Adrenal gland (tissue), 12 donors: ENCODE measurements around the gene HECW1. TPM values are rescaled to one million over a fixed set of nuclear protein-coding genes. Genes with fewer than 3 reads are reported as not detected.

Experiments
- DNase-seq, 7 donors: peaks; one replicate each; pipeline ENCODE4 v3.0.0-alpha.2; 2019 to 2020
- H3K27ac ChIP-seq, 5 donors: fragments of 200-600 bp; sonication (generic) in 4 of 5; 1 replicate in 3 of 5; 2 replicates in 2 of 5; pipeline versions ENCODE4 v1.5.1 to v1.8.0; 2016 to 2020; ENCODE audit warnings: mild to moderate bottlenecking in 1 of 5
- H3K27me3 ChIP-seq: fragments of 200-600 bp; 2 replicates; pipeline ENCODE4 v1.8.0; 2021
- H3K36me3 ChIP-seq, 2 donors: fragments of 200-600 bp; replicated peaks in 1 of 2; 1 replicate in 1 of 2; 2 replicates in 1 of 2; pipeline versions ENCODE4 v1.5.1 to v1.8.0; 2018 to 2022
- H3K4me1 ChIP-seq, 2 donors: fragments of 200-600 bp; replicated peaks in 1 of 2; 1 replicate in 1 of 2; 2 replicates in 1 of 2; pipeline versions ENCODE4 v1.5.1 to v1.8.0; 2018 to 2021
- H3K4me3 ChIP-seq, 4 donors: fragments of 200-600 bp; sonication (generic) in 3 of 4; one replicate each; pipeline ENCODE4 v1.5.1; 2016 to 2018
- H3K9me3 ChIP-seq, 3 donors: fragments of 200-600 bp; sonication (generic) in 1 of 3; replicated peaks in 1 of 3; 1 replicate in 2 of 3; 2 replicates in 1 of 3; pipeline versions ENCODE4 v1.5.1 to v1.8.0; 2016 to 2021
- POLR2A ChIP-seq, 2 donors: fragments of 450-650 bp; IDR thresholded peaks; one replicate each; pipeline ENCODE4 v1.6.1; 2017; ENCODE audit warnings: antibody characterized with exemption in 2 of 2, mild to moderate bottlenecking in 2 of 2, moderate library complexity in 1 of 2
- WGBS, 4 donors: extraction: QIAGEN DNeasy Blood & Tissue Kit in 2 of 4; methylation state at CpG; one replicate each; pipeline versions ENCODE4 v1.1.5 to v1.1.7; 2013 to 2017; 5-methylcytosine and 5-hydroxymethylcytosine counted together
- intact Hi-C, 2 donors: fragments of 100-400 bp; cut with DNase I; formaldehyde crosslinking; loops; one replicate each; pipeline versions ENCODE4 v1.14.1 to v1.15.0; 2022 to 2023
- polyA plus RNA-seq, 3 donors: library from polyadenylated mRNA; stranded (reverse); fragments of 200-250 nt in 2 of 3; fragments of 350-450 nt in 1 of 3; fragmentation: Illumina TruSeq in 1 of 3; extraction: RNeasy Lipid Tissue Mini Kit (QIAGEN cat#74804) in 1 of 3; gene quantifications; one replicate each; pipeline ENCODE4 v1.2.3, GENCODE V29; 2013 to 2014
- total RNA-seq, 9 donors: library from RNA; depleted of rRNA in 4 of 9; stranded (reverse); fragments of >200 nt in 4 of 9; fragments of 120-200 nt in 1 of 9; fragmentation: NEBNext Ultra II Directional in 1 of 9; extraction: Animal tissue kit (Norgen Biotek cat#: 25700) in 1 of 9; gene quantifications; one replicate each; pipeline versions ENCODE4 v1.1.0 to v1.2.4, GENCODE V29; 2013 to 2023
- TF ChIP-seq, protein P1 (sequence below), 6 experiments: fragments of 450-650 bp in 4 of 6; fragments of 200-600 bp in 2 of 6; sonication (generic) in 1 of 6; IDR thresholded peaks; 1 replicate in 5 of 6; 2 replicates in 1 of 6; pipeline versions ENCODE4 v1.5.1 to v1.8.0; 2016 to 2021; ENCODE audit warnings: antibody characterized with exemption in 6 of 6, mild to moderate bottlenecking in 2 of 6, moderate library complexity in 1 of 6
- donor health status: healthy with polysubstance abuse.
- donor health status: Bipolar disorder and iron deficiency.
- donor health status: DM: yes; HTN: yes; CAD: no.
- donor health status: DM: no; HTN: no; CAD: no.
- donor health status: DM: no; HTN: no; CAD: no.
- donor health status: DM: yes; HTN: yes; CAD: no.

The HECW1 gene
- total and polyA plus RNA-seq, 12 donors: under 0.01 to 3.2 (median 0.06) TPM; not detected in 4

DNA sequence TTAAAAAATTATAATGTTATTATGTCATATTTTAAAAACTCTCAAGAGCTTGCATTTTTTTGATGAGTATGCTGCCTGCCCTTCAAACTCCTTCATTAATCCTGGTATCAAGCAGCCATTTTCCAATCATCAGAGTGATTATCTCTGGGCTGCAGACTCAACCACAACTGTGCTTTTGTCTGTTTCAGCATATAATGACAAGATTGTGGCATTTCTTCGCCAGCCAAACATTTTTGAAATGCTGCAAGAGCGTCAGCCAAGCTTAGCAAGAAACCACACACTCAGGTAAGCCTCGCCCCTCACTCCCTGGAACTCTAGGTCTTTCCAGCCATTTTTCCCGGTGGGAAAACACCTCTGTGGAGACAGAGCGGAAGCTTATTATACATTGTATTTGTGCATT, 380.4 kb downstream of the HECW1 start:
- TF ChIP-seq, protein P1, sequence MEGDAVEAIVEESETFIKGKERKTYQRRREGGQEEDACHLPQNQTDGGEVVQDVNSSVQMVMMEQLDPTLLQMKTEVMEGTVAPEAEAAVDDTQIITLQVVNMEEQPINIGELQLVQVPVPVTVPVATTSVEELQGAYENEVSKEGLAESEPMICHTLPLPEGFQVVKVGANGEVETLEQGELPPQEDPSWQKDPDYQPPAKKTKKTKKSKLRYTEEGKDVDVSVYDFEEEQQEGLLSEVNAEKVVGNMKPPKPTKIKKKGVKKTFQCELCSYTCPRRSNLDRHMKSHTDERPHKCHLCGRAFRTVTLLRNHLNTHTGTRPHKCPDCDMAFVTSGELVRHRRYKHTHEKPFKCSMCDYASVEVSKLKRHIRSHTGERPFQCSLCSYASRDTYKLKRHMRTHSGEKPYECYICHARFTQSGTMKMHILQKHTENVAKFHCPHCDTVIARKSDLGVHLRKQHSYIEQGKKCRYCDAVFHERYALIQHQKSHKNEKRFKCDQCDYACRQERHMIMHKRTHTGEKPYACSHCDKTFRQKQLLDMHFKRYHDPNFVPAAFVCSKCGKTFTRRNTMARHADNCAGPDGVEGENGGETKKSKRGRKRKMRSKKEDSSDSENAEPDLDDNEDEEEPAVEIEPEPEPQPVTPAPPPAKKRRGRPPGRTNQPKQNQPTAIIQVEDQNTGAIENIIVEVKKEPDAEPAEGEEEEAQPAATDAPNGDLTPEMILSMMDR (IDR thresholded peaks at IDR 0.05): no peak
- no peak for TF ChIP-seq POLR2A (IDR thresholded peaks at IDR 0.05)
- Histone ChIP-seq H3K4me1 (peaks cover 0 to 10% of the 10 kb centered on the region in 2 donors), H3K36me3 (no peaks in the 10 kb centered on the region), H3K4me3 (no peak overlapping the region), H3K27me3 (no peaks in the 10 kb centered on the region), H3K27ac (no peak overlapping the region), H3K9me3 (no peaks in the 10 kb centered on the region)
- DNase-seq: no peak
- intact Hi-C loops: no loop called here
- WGBS, 4 donors: 84 to 92% (median 88%) methylated on average over 5 of the region's 5 CpGs

DNA sequence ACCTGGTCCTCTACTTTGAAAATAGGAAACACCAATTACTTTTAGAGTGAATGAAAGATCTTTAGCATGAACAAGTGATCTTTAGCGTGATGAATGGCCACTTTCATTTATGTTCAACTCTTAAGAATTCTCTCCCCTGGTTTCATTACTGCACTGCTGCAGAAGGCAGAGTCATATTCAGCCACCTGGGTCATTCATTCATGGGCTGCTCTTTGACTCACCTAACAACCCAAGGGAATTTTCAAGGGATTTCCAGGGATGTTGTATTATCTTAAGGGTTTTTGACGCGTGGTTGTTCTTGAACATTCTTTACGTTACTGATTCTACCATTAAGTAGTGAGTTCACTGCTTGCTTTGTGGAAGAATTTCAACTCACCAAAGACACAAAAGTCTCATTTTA, 383.1 kb downstream of the HECW1 start:
- Histone ChIP-seq H3K36me3 (no peaks in the 10 kb centered on the region), H3K27ac (no peak overlapping the region), H3K27me3 (no peaks in the 10 kb centered on the region), H3K4me1 (no peaks in the 10 kb centered on the region), H3K4me3 (no peak overlapping the region), H3K9me3 (no peaks in the 10 kb centered on the region)
- no peak for TF ChIP-seq POLR2A (IDR thresholded peaks at IDR 0.05)
- TF ChIP-seq, protein P1 (IDR thresholded peaks at IDR 0.05): no peak
- no peak for DNase-seq
- intact Hi-C loops: no loop called here
- WGBS, 4 donors: 83 to 93% (median 86%) methylated on average over 4 of the region's 4 CpGs

DNA sequence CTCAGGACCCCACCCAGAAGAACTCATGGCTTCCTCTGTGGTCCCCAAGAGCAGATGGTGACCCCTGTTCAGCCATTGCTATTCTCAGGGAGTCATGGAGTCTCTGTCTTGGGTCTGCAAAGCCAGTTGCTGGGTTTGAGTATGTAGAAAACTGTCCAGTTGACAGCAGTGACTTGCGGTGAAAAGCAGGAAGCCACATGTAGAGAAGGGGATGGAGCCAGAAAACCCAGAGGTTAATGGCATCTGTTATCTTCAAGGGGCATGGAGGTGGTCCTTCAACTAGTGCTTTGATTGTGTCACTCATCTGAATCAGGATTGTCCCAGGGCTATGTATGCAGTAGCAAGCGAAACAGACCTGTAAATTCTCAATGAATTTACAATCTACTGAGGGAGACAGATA, 384.1 kb downstream of the HECW1 start:
- intact Hi-C loops: no loop called here
- no peak for TF ChIP-seq POLR2A (IDR thresholded peaks at IDR 0.05)
- TF ChIP-seq, protein P1 (IDR thresholded peaks at IDR 0.05): no peak
- Histone ChIP-seq H3K9me3 (no peaks in the 10 kb centered on the region), H3K36me3 (no peaks in the 10 kb centered on the region), H3K27me3 (no peaks in the 10 kb centered on the region), H3K4me3 (no peak overlapping the region), H3K4me1 (no peaks in the 10 kb centered on the region), H3K27ac (no peak overlapping the region)
- 86 to 93% (median 90%) methylated on average over 2 of the region's 2 CpGs for WGBS, 4 donors
- no peak for DNase-seq

DNA sequence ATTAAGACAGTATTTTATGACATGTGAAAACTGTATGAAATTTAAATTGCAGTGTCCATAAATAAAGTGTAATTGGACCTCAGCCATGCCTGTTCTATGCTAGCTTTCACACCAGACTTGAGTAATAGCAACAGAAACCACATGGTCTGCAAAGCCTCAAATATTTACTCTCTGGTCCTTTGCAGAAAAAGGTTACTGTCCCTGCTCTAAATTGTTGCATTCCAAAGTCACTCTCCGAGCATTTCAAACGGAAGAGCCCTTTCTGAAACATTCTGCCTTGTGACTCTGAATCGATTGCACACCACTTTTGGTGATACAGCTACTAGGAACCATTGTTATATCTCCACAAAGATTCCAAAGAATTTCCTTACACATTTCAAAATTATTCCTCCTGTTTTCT, 389.4 kb downstream of the HECW1 start:
- no peak for DNase-seq
- no peaks in the 10 kb centered on the region for H3K4me1 ChIP-seq
- H3K27me3 ChIP-seq: no peaks in the 10 kb centered on the region
- intact Hi-C loops: no loop called here
- no peak overlapping the region for H3K27ac ChIP-seq
- no peaks in the 10 kb centered on the region for H3K9me3 ChIP-seq
- 58 to 63% (median 61%) methylated on average over 3 of the region's 3 CpGs for WGBS, 4 donors
- no peak overlapping the region for H3K4me3 ChIP-seq
- no peaks in the 10 kb centered on the region for H3K36me3 ChIP-seq
- TF ChIP-seq, protein P1 (IDR thresholded peaks at IDR 0.05): no peak
- no peak for TF ChIP-seq POLR2A (IDR thresholded peaks at IDR 0.05)
